OCI-LY7 (cell line): ENCODE data around the gene ATP9A. TPM values are rescaled to one million over a fixed set of nuclear protein-coding genes. Genes with fewer than 3 reads are reported as not detected.

Source experiments
- BruUV-seq: library from RNA; stranded (reverse); fragments of 400-500 nt; replicated peaks from 2 replicates; lab custom pipeline; 2021; lab: Mats Ljungman, UMichigan
- CTCF ChIA-PET: fragments of 300-600 bp; sonication (Branson Sonifier 250); formaldehyde crosslinking; loops from one replicate; lab custom pipeline; 2022; ENCODE audit warnings: antibody characterized with exemption; ENCODE audit not compliant: unreplicated experiment; lab: Charles Lee
- POLR2A ChIA-PET: fragments of 300-600 bp; sonication (Branson Sonifier 250); formaldehyde crosslinking; loops from one replicate; lab custom pipeline; 2022; ENCODE audit warnings: antibody characterized with exemption; lab: Charles Lee
- DNase-seq: peaks from one replicate; pipeline ENCODE4 v3.0.0-alpha.2; 2015; ENCODE audit warnings: low spot score
- H2AFZ ChIP-seq: fragments of 200-600 bp; sonication (generic), shearing (Covaris generic); 2 replicates; pipeline ENCODE4 v1.6.1; 2014; ENCODE audit warnings: mild to moderate bottlenecking, antibody characterized with exemption, low read length, moderate library complexity
- H3K27ac ChIP-seq: fragments of 200-600 bp; sonication (generic); 2 replicates; pipeline ENCODE4 v1.5.1; 2014; ENCODE audit warnings: mixed run types, low read depth, mild to moderate bottlenecking, moderate library complexity, low read length, inconsistent platforms; ENCODE audit not compliant: poor library complexity, severe bottlenecking
- H3K36me3 ChIP-seq: fragments of 200-600 bp; sonication (generic); 2 replicates; pipeline ENCODE4 v1.6.1; 2014; ENCODE audit warnings: mild to moderate bottlenecking, antibody characterized with exemption, low read length, moderate library complexity, mixed read lengths; ENCODE audit not compliant: insufficient read depth
- H3K4me1 ChIP-seq: fragments of 200-600 bp; sonication (generic); 2 replicates; pipeline ENCODE4 v1.5.1; 2014; ENCODE audit warnings: mild to moderate bottlenecking, low read length; ENCODE audit not compliant: insufficient read depth, poor library complexity, severe bottlenecking
- H3K4me2 ChIP-seq: fragments of 200-600 bp; sonication (generic); 2 replicates; pipeline ENCODE4 v1.6.1; 2014; ENCODE audit warnings: mild to moderate bottlenecking, low read length
- H3K4me3 ChIP-seq: fragments of 200-600 bp; sonication (generic); 2 replicates; pipeline ENCODE4 v1.5.1; 2014; ENCODE audit warnings: mild to moderate bottlenecking, low read depth, low read length; ENCODE audit not compliant: poor library complexity, severe bottlenecking
- H3K79me2 ChIP-seq: fragments of 200-600 bp; sonication (generic); 2 replicates; pipeline ENCODE4 v1.6.1; 2016; ENCODE audit warnings: low read depth, mild to moderate bottlenecking, low read length, moderate library complexity, mixed read lengths; ENCODE audit not compliant: insufficient read depth
- H3K9me2 ChIP-seq: fragments of 200-600 bp; sonication (generic); 2 replicates; pipeline ENCODE4 v1.6.1; 2016; ENCODE audit warnings: mild to moderate bottlenecking, low read length, mixed read lengths; ENCODE audit not compliant: insufficient read depth
- H3K9me3 ChIP-seq: fragments of 200-600 bp; sonication (generic); 2 replicates; pipeline ENCODE4 v1.6.1; 2014; ENCODE audit warnings: mild to moderate bottlenecking, mixed run types, low read length, mixed read lengths
- H4K20me1 ChIP-seq: fragments of 200-600 bp; sonication (generic); 2 replicates; pipeline ENCODE4 v1.6.1; 2014; ENCODE audit warnings: mild to moderate bottlenecking, antibody characterized with exemption, low read length, moderate library complexity, mixed read lengths; ENCODE audit not compliant: insufficient read depth
- EZH2phosphoT487 ChIP-seq: fragments of 200-600 bp; sonication (generic); IDR thresholded peaks from 2 replicates; pipeline ENCODE4 v1.6.1; 2018; ENCODE audit warnings: low read depth, borderline replicate concordance, mild to moderate bottlenecking, mixed run types, antibody characterized with exemption, low read length, moderate library complexity, mixed read lengths
- intact Hi-C: fragments of 100-400 bp; cut with micrococcal nuclease; formaldehyde crosslinking; loops from one replicate; pipeline ENCODE4 v1.10.0; 2022; ENCODE audit not compliant: unreplicated experiment
- total RNA-seq, 2 experiments: library from RNA; depleted of rRNA in 1 of 2; stranded (reverse); fragments of >200 nt in 1 of 2; shearing (Covaris generic) in 1 of 2; gene quantifications; 2 replicates each; pipeline ENCODE4 v1.2.3, GENCODE V29; 2014 to 2022
- TF ChIP-seq, protein P1 (sequence below): fragments of 200-600 bp; sonication (generic); conservative IDR thresholded peaks from 2 replicates; pipeline ENCODE4 v1.5.1; 2014; ENCODE audit warnings: mild to moderate bottlenecking, antibody characterized with exemption, low read length, moderate library complexity, mixed read lengths

Gene ATP9A
- total RNA-seq, 2 experiments from 2014 or later, result 0.67 to 0.85 TPM

- peak overlapping the region; percentile 54 for H2AFZ ChIP-seq
- BruUV-seq, result no TSS peak
- peak overlapping the region; percentile 46 for H3K4me2 ChIP-seq
- H3K79me2 ChIP-seq, result no peaks in the 10 kb centered on the region
- no peak overlapping the region for H3K27ac ChIP-seq
- H3K36me3 ChIP-seq, result no peaks in the 10 kb centered on the region
- TF ChIP-seq, protein P1, sequence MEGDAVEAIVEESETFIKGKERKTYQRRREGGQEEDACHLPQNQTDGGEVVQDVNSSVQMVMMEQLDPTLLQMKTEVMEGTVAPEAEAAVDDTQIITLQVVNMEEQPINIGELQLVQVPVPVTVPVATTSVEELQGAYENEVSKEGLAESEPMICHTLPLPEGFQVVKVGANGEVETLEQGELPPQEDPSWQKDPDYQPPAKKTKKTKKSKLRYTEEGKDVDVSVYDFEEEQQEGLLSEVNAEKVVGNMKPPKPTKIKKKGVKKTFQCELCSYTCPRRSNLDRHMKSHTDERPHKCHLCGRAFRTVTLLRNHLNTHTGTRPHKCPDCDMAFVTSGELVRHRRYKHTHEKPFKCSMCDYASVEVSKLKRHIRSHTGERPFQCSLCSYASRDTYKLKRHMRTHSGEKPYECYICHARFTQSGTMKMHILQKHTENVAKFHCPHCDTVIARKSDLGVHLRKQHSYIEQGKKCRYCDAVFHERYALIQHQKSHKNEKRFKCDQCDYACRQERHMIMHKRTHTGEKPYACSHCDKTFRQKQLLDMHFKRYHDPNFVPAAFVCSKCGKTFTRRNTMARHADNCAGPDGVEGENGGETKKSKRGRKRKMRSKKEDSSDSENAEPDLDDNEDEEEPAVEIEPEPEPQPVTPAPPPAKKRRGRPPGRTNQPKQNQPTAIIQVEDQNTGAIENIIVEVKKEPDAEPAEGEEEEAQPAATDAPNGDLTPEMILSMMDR, result no peak
- TF ChIP-seq EZH2phosphoT487, result no peak
- intact Hi-C loops, result no loop called here
- POLR2A ChIA-PET, result no interaction called here
- H4K20me1 ChIP-seq, result no peaks in the 10 kb centered on the region
- CTCF ChIA-PET, result no interaction called here
- no peak for DNase-seq
- H3K4me3 ChIP-seq, result no peak overlapping the region
- H3K9me2 ChIP-seq, result no peaks in the 10 kb centered on the region
- H3K9me3 ChIP-seq, result no peaks in the 10 kb centered on the region
- peaks cover 24% of the 10 kb centered on the region for H3K4me1 ChIP-seq
These were observed 64.5 kb downstream of the ATP9A start for GRCh38 chr20:51703400-51704287.

DNA sequence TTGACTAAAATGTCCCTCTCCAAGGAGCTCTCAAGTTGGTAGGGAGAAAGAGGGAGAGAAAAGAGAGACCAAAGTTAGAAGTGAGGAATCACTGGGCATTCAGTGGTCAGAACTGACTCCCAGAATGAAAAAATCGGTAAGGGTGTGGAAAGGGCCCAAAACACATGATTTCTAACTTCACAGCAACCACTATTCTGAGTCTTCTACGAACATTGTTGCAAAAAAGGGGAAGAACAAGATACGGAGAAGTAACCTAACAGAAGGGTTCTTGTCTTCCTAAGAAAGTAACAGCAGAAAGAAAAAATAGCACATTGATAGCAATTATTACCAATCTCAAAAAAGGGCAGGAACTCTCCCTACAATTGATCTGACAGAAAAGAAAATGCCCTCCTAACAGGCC lies 65.6 kb downstream of the ATP9A start:
- no peak overlapping the region for H3K4me2 ChIP-seq
- H3K9me3 ChIP-seq, result no peaks in the 10 kb centered on the region
- H4K20me1 ChIP-seq, result no peaks in the 10 kb centered on the region
- no peak for DNase-seq
- intact Hi-C loops, result no loop called here
- no peak overlapping the region for H3K4me3 ChIP-seq
- peak overlapping the region; percentile 54 for H2AFZ ChIP-seq
- BruUV-seq, result no TSS peak
- peaks cover 31% of the 10 kb centered on the region for H3K4me1 ChIP-seq
- H3K9me2 ChIP-seq, result no peaks in the 10 kb centered on the region
- H3K79me2 ChIP-seq, result no peaks in the 10 kb centered on the region
- no peak overlapping the region for H3K27ac ChIP-seq
- H3K36me3 ChIP-seq, result no peaks in the 10 kb centered on the region
- TF ChIP-seq, protein P1, result no peak
- no peak for TF ChIP-seq EZH2phosphoT487
- POLR2A ChIA-PET, result no interaction called here
- CTCF ChIA-PET, result no interaction called here
